Adrenal gland (tissue), 12 donors: ENCODE measurements around the gene MAP3K3. TPM values are rescaled to one million over a fixed set of nuclear protein-coding genes. Genes with fewer than 3 reads are reported as not detected.

ENCODE experiments used
- DNase-seq, 7 donors: peaks; one replicate each; pipeline ENCODE4 v3.0.0-alpha.2; 2019 to 2020
- H3K27ac ChIP-seq, 5 donors: fragments of 200-600 bp; sonication (generic) in 4 of 5; 1 replicate in 3 of 5; 2 replicates in 2 of 5; pipeline versions ENCODE4 v1.5.1 to v1.8.0; 2016 to 2020; ENCODE audit warnings: mild to moderate bottlenecking in 1 of 5
- H3K27me3 ChIP-seq: fragments of 200-600 bp; 2 replicates; pipeline ENCODE4 v1.8.0; 2021
- H3K36me3 ChIP-seq, 2 donors: fragments of 200-600 bp; replicated peaks in 1 of 2; 1 replicate in 1 of 2; 2 replicates in 1 of 2; pipeline versions ENCODE4 v1.5.1 to v1.8.0; 2018 to 2022
- H3K4me1 ChIP-seq, 2 donors: fragments of 200-600 bp; replicated peaks in 1 of 2; 1 replicate in 1 of 2; 2 replicates in 1 of 2; pipeline versions ENCODE4 v1.5.1 to v1.8.0; 2018 to 2021
- H3K4me3 ChIP-seq, 4 donors: fragments of 200-600 bp; sonication (generic) in 3 of 4; one replicate each; pipeline ENCODE4 v1.5.1; 2016 to 2018
- H3K9me3 ChIP-seq, 3 donors: fragments of 200-600 bp; sonication (generic) in 1 of 3; replicated peaks in 1 of 3; 1 replicate in 2 of 3; 2 replicates in 1 of 3; pipeline versions ENCODE4 v1.5.1 to v1.8.0; 2016 to 2021
- CTCF ChIP-seq, 6 experiments: fragments of 450-650 bp in 4 of 6; fragments of 200-600 bp in 2 of 6; sonication (generic) in 1 of 6; IDR thresholded peaks; 1 replicate in 5 of 6; 2 replicates in 1 of 6; pipeline versions ENCODE4 v1.5.1 to v1.8.0; 2016 to 2021; ENCODE audit warnings: antibody characterized with exemption in 6 of 6, mild to moderate bottlenecking in 2 of 6, moderate library complexity in 1 of 6
- POLR2A ChIP-seq, 2 donors: fragments of 450-650 bp; IDR thresholded peaks; one replicate each; pipeline ENCODE4 v1.6.1; 2017; ENCODE audit warnings: antibody characterized with exemption in 2 of 2, mild to moderate bottlenecking in 2 of 2, moderate library complexity in 1 of 2
- WGBS, 4 donors: extraction: QIAGEN DNeasy Blood & Tissue Kit in 2 of 4; methylation state at CpG; one replicate each; pipeline versions ENCODE4 v1.1.5 to v1.1.7; 2013 to 2017; 5-methylcytosine and 5-hydroxymethylcytosine counted together
- intact Hi-C, 2 donors: fragments of 100-400 bp; cut with DNase I; formaldehyde crosslinking; loops; one replicate each; pipeline versions ENCODE4 v1.14.1 to v1.15.0; 2022 to 2023
- polyA plus RNA-seq, 3 donors: library from polyadenylated mRNA; stranded (reverse); fragments of 200-250 nt in 2 of 3; fragments of 350-450 nt in 1 of 3; fragmentation: Illumina TruSeq in 1 of 3; extraction: RNeasy Lipid Tissue Mini Kit (QIAGEN cat#74804) in 1 of 3; gene quantifications; one replicate each; pipeline ENCODE4 v1.2.3, GENCODE V29; 2013 to 2014
- total RNA-seq, 9 donors: library from RNA; depleted of rRNA in 4 of 9; stranded (reverse); fragments of >200 nt in 4 of 9; fragments of 120-200 nt in 1 of 9; fragmentation: NEBNext Ultra II Directional in 1 of 9; extraction: Animal tissue kit (Norgen Biotek cat#: 25700) in 1 of 9; gene quantifications; one replicate each; pipeline versions ENCODE4 v1.1.0 to v1.2.4, GENCODE V29; 2013 to 2023
- donor health status: healthy with polysubstance abuse.
- donor health status: Bipolar disorder and iron deficiency.
- donor health status: DM: yes; HTN: yes; CAD: no.
- donor health status: DM: no; HTN: no; CAD: no.
- donor health status: DM: no; HTN: no; CAD: no.
- donor health status: DM: yes; HTN: yes; CAD: no.

Gene MAP3K3
- total and polyA plus RNA-seq, 12 donors = 11.6 to 47.1 (median 30.5) TPM

DNA sequence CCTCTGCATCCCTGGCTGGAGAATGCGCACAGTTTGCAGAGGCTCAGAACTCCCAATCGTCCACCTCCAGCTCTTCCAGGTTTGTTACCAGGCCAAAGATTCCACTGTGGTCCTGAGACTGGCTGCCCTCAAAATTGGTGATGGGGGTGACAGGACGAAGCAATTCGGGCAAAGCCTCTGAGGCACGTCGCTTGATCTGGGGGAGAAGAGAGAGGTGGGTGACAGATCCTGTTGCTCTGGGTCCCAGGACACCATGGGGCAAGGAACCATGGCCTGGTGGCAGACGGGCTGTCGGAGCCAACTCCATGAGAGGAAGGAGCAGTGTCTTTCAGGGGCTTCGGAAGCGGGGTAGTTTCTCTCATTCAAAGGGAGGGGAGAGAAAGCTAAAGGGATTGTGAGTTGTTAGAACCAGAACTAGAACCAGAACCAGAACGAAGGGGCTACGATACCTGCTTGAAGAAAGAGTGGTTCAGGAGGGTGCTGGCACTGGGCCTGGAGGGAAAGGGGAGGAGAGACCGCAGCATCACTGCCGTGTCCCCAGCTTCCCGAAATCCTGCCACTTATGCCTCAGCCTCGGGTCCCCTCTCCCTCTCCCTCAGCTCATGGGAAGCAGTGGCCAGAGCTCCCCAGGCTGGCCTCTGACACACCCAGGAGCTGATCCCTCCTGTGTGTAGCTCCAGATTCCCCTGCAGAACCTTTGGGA, 81.5 kb downstream of the MAP3K3 start:
- H3K9me3 ChIP-seq = no peaks in the 10 kb centered on the region
- H3K27me3 ChIP-seq = no peaks in the 10 kb centered on the region
- TF ChIP-seq POLR2A (IDR thresholded peaks at IDR 0.05) = no peak
- TF ChIP-seq CTCF (IDR thresholded peaks at IDR 0.05) = no peak
- 91 to 96% (median 94%) methylated on average over 16 of the region's 16 CpGs for WGBS, 4 donors
- intact Hi-C loops = no loop called here
- peak in 1 of 7 donors; percentile 43 for DNase-seq
- no peak overlapping the region for H3K4me3 ChIP-seq
- H3K36me3 ChIP-seq = peaks cover 0 to 35% of the 10 kb centered on the region in 2 donors
- peaks cover 10 to 15% of the 10 kb centered on the region in 2 donors for H3K4me1 ChIP-seq
- no peak overlapping the region for H3K27ac ChIP-seq

DNA sequence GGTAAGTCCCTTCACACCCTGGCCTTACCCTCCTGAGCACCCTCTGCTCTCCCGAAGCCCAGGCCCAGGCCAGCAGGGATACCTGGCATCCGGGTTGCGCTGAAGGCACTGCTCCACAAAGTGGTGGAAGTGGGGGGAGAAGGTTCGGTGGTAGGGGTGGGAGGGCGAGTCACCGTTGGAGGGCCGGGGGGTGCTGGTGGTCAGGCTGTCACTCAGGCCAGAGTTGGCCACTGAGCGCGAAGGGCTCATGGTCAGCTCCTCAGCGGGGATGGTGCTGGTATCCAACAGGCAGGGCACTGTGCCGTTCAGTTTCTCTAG, 82.0 kb downstream of the MAP3K3 start:
- 87 to 96% (median 95%) methylated on average over 4 to 11 of the region's 11 CpGs for WGBS, 4 donors
- intact Hi-C loops = no loop called here
- H3K27ac ChIP-seq = no peak overlapping the region
- peaks cover 0 to 40% of the 10 kb centered on the region in 2 donors for H3K36me3 ChIP-seq
- H3K4me3 ChIP-seq = no peak overlapping the region
- TF ChIP-seq POLR2A (IDR thresholded peaks at IDR 0.05) (no peak), CTCF (IDR thresholded peaks at IDR 0.05) (no peak)
- H3K4me1 ChIP-seq = peaks cover 10 to 15% of the 10 kb centered on the region in 2 donors
- no peaks in the 10 kb centered on the region for H3K27me3 ChIP-seq
- no peaks in the 10 kb centered on the region for H3K9me3 ChIP-seq
- peak in 1 of 7 donors; percentile 34 for DNase-seq

DNA sequence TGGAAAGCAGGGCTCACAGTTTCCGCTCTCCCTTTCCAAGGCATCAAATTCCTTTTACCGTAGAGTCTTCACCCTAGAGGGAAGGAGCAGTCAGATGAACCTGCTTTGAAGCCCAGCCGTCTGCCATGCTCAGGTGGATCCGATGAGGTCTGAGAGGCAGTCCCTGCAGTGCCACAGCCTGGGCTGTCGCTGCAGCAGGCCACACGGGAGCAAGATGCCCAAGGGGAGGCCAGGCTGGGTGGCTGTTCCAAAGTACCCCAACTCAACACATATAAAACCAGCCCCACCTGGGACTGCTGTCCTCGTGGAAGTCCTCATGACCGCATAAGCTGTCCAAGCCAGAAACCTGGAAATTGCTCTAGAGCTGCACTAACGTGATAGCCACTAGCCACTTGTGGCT, 82.6 kb downstream of the MAP3K3 start:
- DNase-seq = peak in 1 of 7 donors; percentile 44
- TF ChIP-seq POLR2A (IDR thresholded peaks at IDR 0.05) = no peak
- TF ChIP-seq CTCF (IDR thresholded peaks at IDR 0.05) = no peak
- no peak overlapping the region for H3K4me3 ChIP-seq
- WGBS, 4 donors = 90 to 95% (median 94%) methylated on average over 5 to 9 of the region's 9 CpGs
- no peaks in the 10 kb centered on the region for H3K9me3 ChIP-seq
- H3K4me1 ChIP-seq = peaks cover 10 to 15% of the 10 kb centered on the region in 2 donors
- intact Hi-C loops = no loop called here
- H3K27ac ChIP-seq = no peak overlapping the region
- no peaks in the 10 kb centered on the region for H3K27me3 ChIP-seq
- H3K36me3 ChIP-seq = peaks cover 0 to 45% of the 10 kb centered on the region in 2 donors

DNA sequence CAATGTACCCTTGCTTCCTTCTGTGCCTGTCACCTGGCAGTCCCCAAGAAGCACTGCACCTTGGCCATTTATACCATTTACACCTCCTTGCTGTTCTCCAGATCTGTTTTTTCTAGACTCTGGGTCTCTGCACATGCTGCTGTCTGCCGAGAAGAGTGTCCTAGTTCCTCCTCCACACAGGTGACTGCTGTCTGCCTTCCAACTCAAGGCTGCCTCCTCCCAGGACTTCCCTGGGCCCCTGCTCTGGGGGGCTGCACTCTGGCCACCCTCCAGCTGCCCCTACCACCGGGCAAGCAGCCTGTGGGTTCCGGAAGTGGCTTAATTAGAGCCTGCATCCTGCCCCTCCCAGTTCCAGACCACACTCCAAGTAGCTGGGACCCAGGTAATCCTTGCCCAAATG, 83.4 kb downstream of the MAP3K3 start:
- 52 to 77% (median 61%) methylated on average over 1 to 3 of the region's 3 CpGs for WGBS, 4 donors
- no peak overlapping the region for H3K27ac ChIP-seq
- H3K9me3 ChIP-seq = no peaks in the 10 kb centered on the region
- H3K4me1 ChIP-seq = peaks cover 10% of the 10 kb centered on the region in 2 donors
- peaks cover 0 to 53% of the 10 kb centered on the region in 2 donors for H3K36me3 ChIP-seq
- H3K4me3 ChIP-seq = no peak overlapping the region
- intact Hi-C loops = no loop called here
- DNase-seq = peak in 1 of 7 donors; percentile 33
- TF ChIP-seq POLR2A (IDR thresholded peaks at IDR 0.05) = no peak
- no peak for TF ChIP-seq CTCF (IDR thresholded peaks at IDR 0.05)
- H3K27me3 ChIP-seq = no peaks in the 10 kb centered on the region
